GM10266 (cell line): ENCODE results near the gene DERA.
"Not testable (repeated sequence)": the region's sequence is repeated elsewhere in the genome, so short reads cannot be mapped to it uniquely, and the experiment has no call there.

Experiments used
- DNase-seq: peaks from one replicate; pipeline ENCODE4 v3.0.0; 2012; ENCODE audit errors: extremely low spot score
- TF ChIP-seq, protein P1 (sequence below): IDR thresholded peaks from 2 replicates; pipeline ENCODE4 v1.5.1; 2012; ENCODE audit warnings: mild to moderate bottlenecking, low read depth; ENCODE audit not compliant: control insufficient read depth, insufficient read depth; ENCODE audit errors: missing control alignments

Gene DERA

DNA sequence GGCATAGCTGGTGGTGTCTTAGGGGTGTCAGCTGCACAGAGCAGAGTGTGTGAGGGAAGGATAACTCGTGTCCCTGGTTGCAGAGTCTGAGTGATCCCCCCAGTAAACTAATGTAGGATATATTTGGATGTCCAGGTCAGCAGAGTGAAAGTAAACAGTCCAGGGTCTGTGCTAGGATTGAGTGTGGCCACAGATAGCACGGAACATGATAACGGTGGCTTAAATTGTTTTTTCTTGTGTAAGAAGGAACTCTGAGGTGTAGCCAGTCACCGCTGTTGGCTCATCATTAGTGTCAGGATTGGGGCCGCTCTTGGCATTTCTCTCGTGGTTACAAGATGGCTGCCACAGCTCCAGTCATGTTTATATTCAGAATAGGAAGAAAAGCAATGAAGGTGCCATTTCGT lies 97.3 kb downstream of the DERA start:
- DNase-seq, result no peak
- TF ChIP-seq, protein P1, sequence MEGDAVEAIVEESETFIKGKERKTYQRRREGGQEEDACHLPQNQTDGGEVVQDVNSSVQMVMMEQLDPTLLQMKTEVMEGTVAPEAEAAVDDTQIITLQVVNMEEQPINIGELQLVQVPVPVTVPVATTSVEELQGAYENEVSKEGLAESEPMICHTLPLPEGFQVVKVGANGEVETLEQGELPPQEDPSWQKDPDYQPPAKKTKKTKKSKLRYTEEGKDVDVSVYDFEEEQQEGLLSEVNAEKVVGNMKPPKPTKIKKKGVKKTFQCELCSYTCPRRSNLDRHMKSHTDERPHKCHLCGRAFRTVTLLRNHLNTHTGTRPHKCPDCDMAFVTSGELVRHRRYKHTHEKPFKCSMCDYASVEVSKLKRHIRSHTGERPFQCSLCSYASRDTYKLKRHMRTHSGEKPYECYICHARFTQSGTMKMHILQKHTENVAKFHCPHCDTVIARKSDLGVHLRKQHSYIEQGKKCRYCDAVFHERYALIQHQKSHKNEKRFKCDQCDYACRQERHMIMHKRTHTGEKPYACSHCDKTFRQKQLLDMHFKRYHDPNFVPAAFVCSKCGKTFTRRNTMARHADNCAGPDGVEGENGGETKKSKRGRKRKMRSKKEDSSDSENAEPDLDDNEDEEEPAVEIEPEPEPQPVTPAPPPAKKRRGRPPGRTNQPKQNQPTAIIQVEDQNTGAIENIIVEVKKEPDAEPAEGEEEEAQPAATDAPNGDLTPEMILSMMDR, result no peak

DNA sequence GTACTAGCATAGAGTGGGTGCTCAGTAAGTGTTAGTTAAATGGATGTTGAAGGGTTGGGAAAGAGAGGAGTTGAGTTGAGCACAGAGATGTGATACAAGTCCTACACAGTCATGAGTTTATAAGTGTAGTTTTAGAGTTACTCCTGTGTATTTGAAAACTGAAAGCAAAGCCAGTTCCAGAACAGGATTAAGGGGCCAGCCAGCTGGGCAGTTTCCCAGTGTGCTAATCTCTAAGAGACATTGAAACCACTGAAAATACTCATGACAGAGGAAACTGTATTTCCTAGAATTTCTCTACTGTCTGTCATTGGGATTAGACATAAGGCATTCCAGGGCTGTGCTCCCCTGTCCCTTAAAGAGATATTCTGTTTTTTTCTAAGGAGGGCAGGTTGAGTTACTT lies 101.0 kb downstream of the DERA start:
- no peak for DNase-seq
- TF ChIP-seq, protein P1, result no peak

DNA sequence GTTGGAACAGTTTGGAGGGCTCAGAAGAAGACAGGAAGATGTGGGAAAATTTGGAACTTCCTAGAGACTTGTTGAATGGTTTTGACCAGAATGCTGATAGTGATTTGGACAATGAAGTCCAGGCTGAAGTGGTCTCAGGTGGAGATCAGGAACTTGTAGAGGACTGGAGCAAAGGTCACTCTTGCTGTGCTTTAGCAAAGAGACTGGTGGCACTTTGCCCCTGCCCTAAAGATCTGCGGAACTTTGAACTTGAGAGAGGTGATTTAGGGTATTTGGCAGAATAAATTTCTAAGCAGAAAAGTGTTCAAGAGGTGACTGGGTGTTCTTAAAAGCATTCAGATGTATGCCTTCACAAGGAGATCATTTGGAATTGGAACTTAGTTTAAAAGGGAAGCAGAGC lies 102.6 kb downstream of the DERA start:
- DNase-seq, result not testable (repeated sequence)

DNA sequence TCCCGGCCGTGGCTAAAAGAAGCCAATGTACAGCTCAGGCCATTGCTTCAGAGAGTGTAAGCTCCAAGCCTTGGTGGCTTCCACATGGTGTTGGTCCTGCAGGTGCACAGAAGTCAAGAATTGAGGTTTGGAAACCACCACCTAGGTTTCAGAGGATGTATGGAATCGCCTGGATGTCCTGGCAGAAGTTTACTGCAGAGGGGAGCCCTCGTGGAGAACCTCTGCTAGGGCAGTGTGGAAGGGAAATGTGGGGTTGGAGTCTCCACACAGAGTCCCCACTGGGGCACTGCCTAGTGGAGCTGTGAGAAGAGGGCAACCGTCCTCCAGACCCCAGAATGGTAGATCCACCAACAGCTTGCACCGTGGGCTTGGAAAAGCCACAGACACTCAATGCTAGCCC lies 103.3 kb downstream of the DERA start:
- not testable (repeated sequence) for DNase-seq

DNA sequence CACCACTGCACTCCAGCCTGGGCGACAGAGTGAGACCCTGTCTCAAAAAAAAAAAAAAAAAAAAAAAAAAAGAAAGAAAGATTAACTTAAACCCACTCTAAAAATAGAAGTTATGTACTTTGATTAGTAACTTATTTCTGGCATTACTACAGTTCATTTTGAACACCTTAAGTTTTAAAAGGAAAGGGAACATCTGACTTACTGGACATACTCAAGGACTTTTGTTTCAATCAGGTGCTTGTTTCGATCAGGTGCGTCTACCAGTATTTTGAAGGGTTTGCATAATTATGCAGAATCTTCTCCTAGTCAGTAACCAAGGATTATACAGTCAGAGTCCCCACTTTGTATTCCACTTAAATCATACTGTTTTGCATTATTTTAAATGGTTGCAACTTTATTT lies 105.6 kb downstream of the DERA start:
- TF ChIP-seq, protein P1, result no peak
- no peak for DNase-seq

DNA sequence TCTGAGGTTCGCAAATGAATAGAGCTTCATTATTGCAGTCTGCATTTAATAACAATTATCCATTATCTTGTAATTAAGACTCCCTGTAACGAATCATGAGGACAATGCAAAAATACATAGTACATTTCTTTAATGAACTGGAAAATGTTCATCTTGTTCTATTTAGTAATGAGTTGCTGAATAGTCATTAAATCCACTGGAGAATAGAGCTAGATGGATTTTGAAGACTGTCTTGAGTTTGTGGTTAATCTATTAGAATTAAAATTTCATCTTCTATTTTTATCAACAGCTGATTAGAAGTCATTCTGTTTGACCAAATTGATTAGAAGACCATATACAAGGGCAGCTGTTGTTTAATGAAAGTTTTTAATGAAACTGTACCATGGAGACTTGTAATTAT lies 107.2 kb downstream of the DERA start:
- TF ChIP-seq, protein P1, result no peak
- DNase-seq, result no peak

DNA sequence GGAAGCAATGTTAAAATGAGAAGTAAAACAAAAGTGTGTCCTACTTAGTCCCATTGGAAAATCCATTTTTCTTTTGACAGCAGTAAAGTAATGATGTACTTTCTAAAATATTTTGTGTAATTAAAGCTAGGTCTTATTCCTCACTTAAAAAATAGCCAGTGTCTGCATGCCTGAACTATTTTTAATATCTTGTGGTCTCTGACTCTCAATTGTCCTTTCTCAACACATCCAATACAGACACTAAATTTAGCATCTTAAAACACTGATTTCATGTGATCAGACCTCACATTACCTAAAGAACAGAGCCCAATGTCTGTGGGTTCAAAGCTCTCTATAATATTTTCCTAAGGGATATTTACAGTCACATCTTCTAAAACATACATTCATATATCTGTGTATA lies 108.0 kb downstream of the DERA start:
- DNase-seq, result no peak
- TF ChIP-seq, protein P1, result no peak

DNA sequence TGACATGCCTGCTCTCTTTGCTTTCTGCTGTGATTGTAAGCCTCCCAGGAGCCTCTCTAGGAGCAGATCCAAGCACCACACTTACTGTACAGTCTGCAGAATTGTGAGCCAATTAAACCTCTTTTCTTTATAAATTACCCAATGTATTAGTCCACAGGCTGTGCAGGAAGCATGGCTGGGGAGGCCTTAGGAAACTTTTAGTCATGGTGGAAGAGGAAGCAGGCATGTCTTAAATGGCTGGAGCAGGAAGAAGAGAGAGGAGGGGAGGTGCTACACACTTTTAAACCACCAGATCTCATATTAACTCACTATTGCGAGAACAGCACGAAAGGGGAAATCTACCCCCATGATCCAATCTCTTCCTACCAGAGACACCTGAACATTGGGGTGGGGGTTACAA lies 108.9 kb downstream of the DERA start:
- TF ChIP-seq, protein P1, result no peak
- DNase-seq, result no peak

DNA sequence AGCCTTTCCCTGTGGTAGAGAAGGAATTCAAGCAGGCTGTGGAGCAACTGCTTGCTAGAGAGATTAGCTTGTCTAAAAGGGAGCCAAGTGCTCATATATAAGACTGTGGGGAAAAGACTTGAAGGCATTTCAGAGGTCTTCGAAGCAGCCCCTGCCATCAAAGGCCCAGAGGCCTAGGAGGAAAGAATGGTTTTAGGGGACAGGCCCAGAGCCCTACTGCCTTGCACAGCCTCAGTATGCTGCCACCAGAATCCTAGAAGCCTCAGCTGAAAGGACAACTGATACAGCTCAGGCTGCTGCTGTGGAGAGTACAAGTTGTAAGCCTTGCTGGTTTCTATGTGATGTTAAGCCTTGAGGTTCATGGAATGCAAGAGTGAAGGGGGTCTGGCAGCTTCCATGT lies 109.9 kb downstream of the DERA start:
- TF ChIP-seq, protein P1, result no peak
- no peak for DNase-seq
